OCI-LY7 (cell line): ENCODE data around the gene OSBP2.

Experiments
- EZH2phosphoT487 ChIP-seq: fragments of 200-600 bp; sonication (generic); IDR thresholded peaks from 2 replicates; pipeline ENCODE4 v1.6.1; 2018; ENCODE audit warnings: low read depth, borderline replicate concordance, mild to moderate bottlenecking, mixed run types, antibody characterized with exemption, low read length, moderate library complexity, mixed read lengths
- TF ChIP-seq, protein P1 (sequence below): fragments of 200-600 bp; sonication (generic); conservative IDR thresholded peaks from 2 replicates; pipeline ENCODE4 v1.5.1; 2014; ENCODE audit warnings: mild to moderate bottlenecking, antibody characterized with exemption, low read length, moderate library complexity, mixed read lengths

DNA sequence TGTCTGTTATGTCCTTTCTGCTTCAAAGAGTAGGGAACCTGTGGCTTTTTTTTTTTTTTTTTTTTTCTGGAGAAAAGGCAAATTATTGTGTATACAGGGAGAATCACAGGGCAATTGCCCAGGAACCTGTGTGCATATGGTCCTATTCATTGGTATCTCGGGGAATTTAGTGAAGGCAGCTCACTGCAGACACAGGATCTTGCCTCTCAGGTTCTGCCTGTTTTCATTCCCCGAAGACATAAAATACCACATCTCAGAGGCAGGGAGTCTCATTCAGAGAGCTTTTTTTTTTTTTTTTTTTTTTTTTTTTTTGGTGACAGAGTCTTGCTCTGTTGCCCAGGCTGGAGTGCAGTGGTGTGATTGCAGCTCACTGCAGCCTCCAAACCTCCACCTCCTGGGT is 88.3 kb downstream of the OSBP2 start:
- TF ChIP-seq, protein P1, sequence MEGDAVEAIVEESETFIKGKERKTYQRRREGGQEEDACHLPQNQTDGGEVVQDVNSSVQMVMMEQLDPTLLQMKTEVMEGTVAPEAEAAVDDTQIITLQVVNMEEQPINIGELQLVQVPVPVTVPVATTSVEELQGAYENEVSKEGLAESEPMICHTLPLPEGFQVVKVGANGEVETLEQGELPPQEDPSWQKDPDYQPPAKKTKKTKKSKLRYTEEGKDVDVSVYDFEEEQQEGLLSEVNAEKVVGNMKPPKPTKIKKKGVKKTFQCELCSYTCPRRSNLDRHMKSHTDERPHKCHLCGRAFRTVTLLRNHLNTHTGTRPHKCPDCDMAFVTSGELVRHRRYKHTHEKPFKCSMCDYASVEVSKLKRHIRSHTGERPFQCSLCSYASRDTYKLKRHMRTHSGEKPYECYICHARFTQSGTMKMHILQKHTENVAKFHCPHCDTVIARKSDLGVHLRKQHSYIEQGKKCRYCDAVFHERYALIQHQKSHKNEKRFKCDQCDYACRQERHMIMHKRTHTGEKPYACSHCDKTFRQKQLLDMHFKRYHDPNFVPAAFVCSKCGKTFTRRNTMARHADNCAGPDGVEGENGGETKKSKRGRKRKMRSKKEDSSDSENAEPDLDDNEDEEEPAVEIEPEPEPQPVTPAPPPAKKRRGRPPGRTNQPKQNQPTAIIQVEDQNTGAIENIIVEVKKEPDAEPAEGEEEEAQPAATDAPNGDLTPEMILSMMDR = no peak
- no peak for TF ChIP-seq EZH2phosphoT487
